GM10248 (cell line): ENCODE measurements around the gene RPRD1B.
A peak's percentile ranks its signal among the peaks of the same experiment; 100 is the strongest.

Experiments
- CTCF ChIA-PET: fragments of 300-600 bp; sonication (Branson Sonifier 250); formaldehyde crosslinking; extraction: SDS; loops from one replicate; lab custom pipeline; 2021; ENCODE audit warnings: antibody characterized with exemption; lab: Yijun Ruan, JAX
- POLR2A ChIA-PET: fragments of 350-650 bp; sonication (Branson Sonifier 250); formaldehyde crosslinking; extraction: SDS; loops from one replicate; lab custom pipeline; 2020; ENCODE audit warnings: antibody characterized with exemption; lab: Yijun Ruan, JAX
- DNase-seq: peaks from one replicate; pipeline ENCODE4 v3.0.0; 2012; ENCODE audit errors: extremely low spot score
- TF ChIP-seq, protein P1 (sequence below): IDR thresholded peaks from 2 replicates; pipeline ENCODE4 v1.5.1; 2012; ENCODE audit warnings: mild to moderate bottlenecking, low read depth; ENCODE audit errors: extremely low read depth, missing control alignments, control extremely low read depth

The RPRD1B gene

DNA sequence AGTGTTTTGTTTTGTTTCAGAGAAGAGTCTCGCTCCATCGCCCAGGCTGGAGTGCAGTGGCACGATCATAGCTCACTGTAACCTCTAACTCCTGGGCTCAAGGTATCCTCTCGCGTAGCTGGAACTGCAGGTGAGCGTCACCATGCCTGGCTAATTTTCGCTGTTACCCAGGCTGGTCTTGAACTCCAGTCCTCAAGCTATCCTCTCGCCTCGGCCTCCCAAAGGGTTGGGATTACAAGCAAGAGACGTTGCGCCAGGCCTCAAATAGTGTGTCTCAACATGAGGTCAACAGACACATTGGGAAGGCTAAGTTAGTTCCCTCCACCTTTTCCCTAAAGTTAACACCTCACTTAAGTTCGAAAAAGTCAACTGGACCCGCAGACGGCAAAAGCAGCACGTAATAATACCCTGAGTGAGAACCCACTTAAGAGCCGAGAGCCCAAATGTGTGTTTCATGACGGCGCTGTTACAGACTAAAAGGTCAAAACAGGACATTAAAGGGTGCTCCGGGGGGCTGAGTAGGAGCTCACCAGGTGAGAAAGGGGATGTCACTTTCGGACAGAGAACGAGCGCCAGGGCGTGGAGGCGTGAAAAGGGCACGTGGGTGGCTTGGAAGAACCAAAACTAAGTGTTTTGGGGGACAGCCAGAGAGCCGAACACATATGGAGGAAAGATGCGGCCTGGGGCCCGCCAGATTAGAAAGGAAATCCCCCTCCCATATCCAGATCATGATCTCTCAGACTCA lies 789 bp upstream of the RPRD1B start:
- DNase-seq = peak; percentile 70
- ChIA-PET POLR2A (interaction anchor here (1.5 to 2.2 kb wide), 2 partner anchors 11 to 14 kb away, joined by 5 to 11 read pairs; no protein-coding TSS in a partner anchor), CTCF (interaction anchor here (0.7 to 2.0 kb wide), 10 partner anchors 10 to 485 kb away, joined by 3 to 9 read pairs (median 4); no protein-coding TSS in a partner anchor)
- TF ChIP-seq, protein P1, sequence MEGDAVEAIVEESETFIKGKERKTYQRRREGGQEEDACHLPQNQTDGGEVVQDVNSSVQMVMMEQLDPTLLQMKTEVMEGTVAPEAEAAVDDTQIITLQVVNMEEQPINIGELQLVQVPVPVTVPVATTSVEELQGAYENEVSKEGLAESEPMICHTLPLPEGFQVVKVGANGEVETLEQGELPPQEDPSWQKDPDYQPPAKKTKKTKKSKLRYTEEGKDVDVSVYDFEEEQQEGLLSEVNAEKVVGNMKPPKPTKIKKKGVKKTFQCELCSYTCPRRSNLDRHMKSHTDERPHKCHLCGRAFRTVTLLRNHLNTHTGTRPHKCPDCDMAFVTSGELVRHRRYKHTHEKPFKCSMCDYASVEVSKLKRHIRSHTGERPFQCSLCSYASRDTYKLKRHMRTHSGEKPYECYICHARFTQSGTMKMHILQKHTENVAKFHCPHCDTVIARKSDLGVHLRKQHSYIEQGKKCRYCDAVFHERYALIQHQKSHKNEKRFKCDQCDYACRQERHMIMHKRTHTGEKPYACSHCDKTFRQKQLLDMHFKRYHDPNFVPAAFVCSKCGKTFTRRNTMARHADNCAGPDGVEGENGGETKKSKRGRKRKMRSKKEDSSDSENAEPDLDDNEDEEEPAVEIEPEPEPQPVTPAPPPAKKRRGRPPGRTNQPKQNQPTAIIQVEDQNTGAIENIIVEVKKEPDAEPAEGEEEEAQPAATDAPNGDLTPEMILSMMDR = no peak

DNA sequence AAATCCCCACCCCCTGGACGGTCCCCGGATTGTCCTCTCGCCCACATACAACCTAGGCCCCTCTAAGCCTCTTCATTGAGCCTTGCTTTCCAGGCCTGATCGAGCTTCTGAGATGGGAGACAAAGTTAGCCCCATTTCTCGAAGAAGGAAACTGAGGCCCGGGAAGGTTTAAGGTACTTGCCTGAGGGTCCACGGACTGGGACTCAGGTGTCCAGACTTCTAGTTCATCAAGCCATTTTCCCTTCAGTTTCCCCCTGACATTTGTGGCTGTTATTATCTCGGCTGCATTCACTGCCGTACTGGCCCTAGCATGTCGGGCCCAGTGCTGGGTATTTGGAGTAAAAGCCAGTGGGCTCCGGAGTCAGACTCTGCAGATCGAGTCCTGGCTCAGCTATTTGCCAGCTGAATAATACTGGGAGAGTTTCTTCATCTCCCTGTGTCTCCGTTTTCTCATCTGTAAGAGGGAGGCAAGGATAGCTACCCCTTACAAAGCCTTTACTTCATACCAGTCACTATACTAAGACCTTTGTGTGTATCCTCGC lies 633 bp downstream of the RPRD1B start:
- POLR2A ChIA-PET = interaction anchor here (1.5 to 2.2 kb wide), 2 partner anchors 9 to 12 kb away, joined by 5 to 11 read pairs; no protein-coding TSS in a partner anchor
- CTCF ChIA-PET = interaction anchor here (0.9 to 2.0 kb wide), 7 partner anchors 8 to 187 kb away, joined by 3 to 9 read pairs (median 4); no protein-coding TSS in a partner anchor
- TF ChIP-seq, protein P1 = no peak
- no peak for DNase-seq

DNA sequence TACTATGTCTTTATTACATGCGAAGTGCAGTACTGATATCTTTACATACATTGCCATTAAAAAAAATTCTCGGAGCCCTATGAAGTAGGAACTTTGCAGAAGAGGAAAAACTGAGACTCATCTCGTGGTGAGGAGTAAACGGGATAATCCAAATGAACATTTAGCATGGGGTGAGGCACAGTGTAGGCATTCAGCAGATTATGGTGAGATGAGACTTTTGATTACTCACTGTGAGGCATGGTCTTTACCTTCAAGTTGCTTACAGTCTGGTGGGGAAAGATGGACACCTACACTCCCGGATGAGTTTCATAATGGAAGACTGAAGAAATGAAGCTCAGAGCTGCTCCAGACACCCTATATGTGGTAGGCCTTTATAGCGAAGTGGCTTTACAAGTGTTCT lies 1.4 kb downstream of the RPRD1B start:
- DNase-seq = no peak
- TF ChIP-seq, protein P1 = no peak
- ChIA-PET POLR2A (no interaction called here), CTCF (interaction anchor here (0.9 to 2.0 kb wide), 7 partner anchors 9 to 186 kb away, joined by 3 to 9 read pairs (median 4); no protein-coding TSS in a partner anchor)

GRCh38 chr20:38036366-38036765 lies 2.8 kb downstream of the RPRD1B start:
- ChIA-PET CTCF (interaction anchor here (0.9 to 2.8 kb wide), 9 partner anchors 8 to 844 kb away, joined by 3 to 13 read pairs (median 5); partner anchors contain the start of gene TGM2), POLR2A (no interaction called here)
- DNase-seq = no peak
- TF ChIP-seq, protein P1 = no peak

- no peak for DNase-seq
- CTCF ChIA-PET = interaction anchor here (1.0 kb wide), 1 partner anchor 33 kb away, joined by 3 read pairs; no protein-coding TSS in a partner anchor
- POLR2A ChIA-PET = interaction anchor here (0.6 kb wide), 1 partner anchor 9 kb away, joined by 4 read pairs; no protein-coding TSS in a partner anchor
- TF ChIP-seq, protein P1 = no peak
Measured at GRCh38 chr20:38040276-38040675, 6.7 kb downstream of the RPRD1B start.

- ChIA-PET CTCF (interaction anchor here (0.6 to 1.4 kb wide), 6 partner anchors 9 to 176 kb away, joined by 3 to 6 read pairs (median 3); no protein-coding TSS in a partner anchor), POLR2A (interaction anchor here (0.6 to 3.5 kb wide), 2 partner anchors 10 to 282 kb away, joined by 3 to 11 read pairs; partner anchors contain the start of genes RPRD1B and TTI1)
- TF ChIP-seq, protein P1 = no peak
- no peak for DNase-seq
Measured at GRCh38 chr20:38043512-38044300, 10.2 kb downstream of the RPRD1B start.
